IPS DF 4.7 (cell line): ENCODE results near the gene FAM90A26.
"Not testable (repeated sequence)": the region's sequence is repeated elsewhere in the genome, so short reads cannot be mapped to it uniquely, and the experiment has no call there.

Experiments used
- DNase-seq: peaks from one replicate; pipeline ENCODE4 v3.0.0-alpha.2; 2013; ENCODE audit warnings: low spot score; ENCODE audit errors: extremely low read depth

Gene FAM90A26

GRCh38 chr4:9158392-9158791 is 11.8 kb upstream of the FAM90A26 start:
- DNase-seq = not testable (repeated sequence)

- not testable (repeated sequence) for DNase-seq
These were observed 10.2 kb upstream of the FAM90A26 start for GRCh38 chr4:9160046-9160445.

- DNase-seq = not testable (repeated sequence)
These were observed 4.2 kb upstream of the FAM90A26 start for GRCh38 chr4:9165990-9166389.

GRCh38 chr4:9210357-9210756 is 40.1 kb downstream of the FAM90A26 start, which contains the start of gene USP17L10:
Gene USP17L10, plus strand, starts transcription at chr4:9210657. Its CDS starts 0 bp downstream, at chr4:9210657.
- not testable (repeated sequence) for DNase-seq

GRCh38 chr4:9214701-9215100 is 44.5 kb downstream of the FAM90A26 start:
- not testable (repeated sequence) for DNase-seq

GRCh38 chr4:9215105-9215504 is 44.9 kb downstream of the FAM90A26 start, which contains the start of gene USP17L11:
Gene USP17L11, plus strand, starts transcription at chr4:9215405. Its CDS starts 0 bp downstream, at chr4:9215405.
- not testable (repeated sequence) for DNase-seq

GRCh38 chr4:9219852-9220251 is 49.6 kb downstream of the FAM90A26 start, which contains the start of gene USP17L12:
Gene USP17L12, plus strand, starts transcription at chr4:9220152. Its CDS starts 0 bp downstream, at chr4:9220152.
- not testable (repeated sequence) for DNase-seq

- not testable (repeated sequence) for DNase-seq
These were observed 54.4 kb downstream of the FAM90A26 start, which contains the start of gene USP17L13 for GRCh38 chr4:9224596-9224995. Gene USP17L13, plus strand, starts transcription at chr4:9224896. Its CDS starts 0 bp downstream, at chr4:9224896.
